Measurements from ENCODE around the gene ITPRIPL2. TPM values are rescaled to one million over a fixed set of nuclear protein-coding genes. Genes with fewer than 3 reads are reported as not detected.

Gene ITPRIPL2
- total and polyA plus RNA-seq, 2 of the 13 experiments (the other 11 are each of a cell fraction or from before 2014, with no cell fraction given): 5.9 to 12.6 TPM

- TF ChIP-seq ZNF276 (CRISPR knock-in tag; IDR thresholded peaks at IDR 0.05; ENCODE audit: low read depth): no peak
- TF ChIP-seq CBX5 (CRISPR knock-in tag; IDR thresholded peaks at IDR 0.05; ENCODE audit: borderline replicate concordance): peak; percentile 15; the same call in 1 of the 2 replicates
- 0 out of 2 replicates have a peak, but pooled peaks have one; percentile 28 for TF ChIP-seq ZNF263 (CRISPR knock-in tag; IDR thresholded peaks at IDR 0.05)
- TF ChIP-seq PAWR (CRISPR knock-in tag; IDR thresholded peaks at IDR 0.05; ENCODE audit: borderline replicate concordance): no peak; the same call in 1 of the 2 replicates
- TF ChIP-seq ZNF703 (CRISPR knock-in tag; IDR thresholded peaks at IDR 0.05; ENCODE audit: borderline replicate concordance): peak; percentile 68; the same call in 1 of the 2 replicates
- peak; percentile 51; the same call in 1 of the 2 replicates for TF ChIP-seq RARA (CRISPR knock-in tag; IDR thresholded peaks at IDR 0.05)
- TF ChIP-seq AHR (CRISPR knock-in tag; IDR thresholded peaks at IDR 0.05): no peak; the same call in 1 of the 2 replicates
- TF ChIP-seq PRMT3 (CRISPR knock-in tag; IDR thresholded peaks at IDR 0.05; ENCODE audit: borderline replicate concordance, low read depth): no peak
- TF ChIP-seq SOX6 (IDR thresholded peaks at IDR 0.05): no peak
- TF ChIP-seq SOX6 (CRISPR knock-in tag; IDR thresholded peaks at IDR 0.05): peak; percentile 77
- 0 out of 2 replicates have a peak, but pooled peaks have one; percentile 13 for TF ChIP-seq GTF3A (CRISPR knock-in tag; conservative IDR thresholded peaks at IDR 0.05)
- peak; percentile 21; the same call in 1 of the 2 replicates for TF ChIP-seq ZBTB2 (CRISPR knock-in tag; IDR thresholded peaks at IDR 0.05; ENCODE audit: low read depth)
- TF ChIP-seq ZNF382 (CRISPR knock-in tag; IDR thresholded peaks at IDR 0.05; ENCODE audit: borderline replicate concordance): no peak
- peak; percentile 94 for TF ChIP-seq RFX3 (CRISPR knock-in tag; IDR thresholded peaks at IDR 0.05)
- peak; percentile 61 for TF ChIP-seq POLR2AphosphoS5 (IDR thresholded peaks at IDR 0.05; ENCODE audit: low read depth, low read length)
- TF ChIP-seq ZNF333 (CRISPR knock-in tag; IDR thresholded peaks at IDR 0.05; ENCODE audit: borderline replicate concordance): 0 out of 2 replicates have a peak, but pooled peaks have one; percentile 61
- peak; percentile 48; the same call in 1 of the 2 replicates for TF ChIP-seq HES4 (CRISPR knock-in tag; IDR thresholded peaks at IDR 0.05; ENCODE audit: borderline replicate concordance)
- TF ChIP-seq FOSL2 (CRISPR knock-in tag; IDR thresholded peaks at IDR 0.05): peak; percentile 72
- TF ChIP-seq ZKSCAN8 (CRISPR knock-in tag; IDR thresholded peaks at IDR 0.05; ENCODE audit: borderline replicate concordance): 0 out of 2 replicates have a peak, but pooled peaks have one; percentile 46
- peak; percentile 90 for TF ChIP-seq XRCC5 (optimal IDR thresholded peaks at IDR 0.05; ENCODE audit: low read length)
- TF ChIP-seq ZNF33B (CRISPR knock-in tag; IDR thresholded peaks at IDR 0.05): 0 out of 2 replicates have a peak, but pooled peaks have one; percentile 65
- TF ChIP-seq MXD3 (CRISPR knock-in tag; IDR thresholded peaks at IDR 0.05): no peak; the same call in 1 of the 2 replicates
- peak; percentile 99 for TF ChIP-seq KAT8 (CRISPR knock-in tag; IDR thresholded peaks at IDR 0.05)
- no peak for TF ChIP-seq ZNF644 (CRISPR knock-in tag; IDR thresholded peaks at IDR 0.05; ENCODE audit: low read depth)
- TF ChIP-seq ZNF749 (CRISPR knock-in tag; IDR thresholded peaks at IDR 0.05; ENCODE audit: borderline replicate concordance): peak; percentile 67; the same call in 1 of the 2 replicates
- peak; percentile 84 for TF ChIP-seq NCOA1 (CRISPR knock-in tag; IDR thresholded peaks at IDR 0.05)
- peak; percentile 33 for TF ChIP-seq MED1 (CRISPR knock-in tag; IDR thresholded peaks at IDR 0.05)
- no peak for TF ChIP-seq ZNF30 (CRISPR knock-in tag; IDR thresholded peaks at IDR 0.05)
These were observed 46.2 kb upstream of the ITPRIPL2 start, which contains the start of gene COQ7 (continued) for GRCh38 chr16:19067349-19068236.

All from HepG2 (cell line).